NK-92 (cell line): ENCODE data around the gene MYZAP.
"Not testable (repeated sequence)": the region's sequence is repeated elsewhere in the genome, so short reads cannot be mapped to it uniquely, and the experiment has no call there.

Source experiments
- DNase-seq: peaks from one replicate; lab custom pipeline; 2025; ENCODE audit not compliant: unreplicated experiment; lab: John Stamatoyannopoulos, UW

MYZAP gene

GRCh38 chr15:57591237-57591821 is 375 bp upstream of the MYZAP start:
- no peak for DNase-seq

GRCh38 chr15:57592426-57592825 is 722 bp downstream of the MYZAP start:
- DNase-seq = no peak

- no peak for DNase-seq
Measured at GRCh38 chr15:57592836-57593420, 1.2 kb downstream of the MYZAP start.

DNA sequence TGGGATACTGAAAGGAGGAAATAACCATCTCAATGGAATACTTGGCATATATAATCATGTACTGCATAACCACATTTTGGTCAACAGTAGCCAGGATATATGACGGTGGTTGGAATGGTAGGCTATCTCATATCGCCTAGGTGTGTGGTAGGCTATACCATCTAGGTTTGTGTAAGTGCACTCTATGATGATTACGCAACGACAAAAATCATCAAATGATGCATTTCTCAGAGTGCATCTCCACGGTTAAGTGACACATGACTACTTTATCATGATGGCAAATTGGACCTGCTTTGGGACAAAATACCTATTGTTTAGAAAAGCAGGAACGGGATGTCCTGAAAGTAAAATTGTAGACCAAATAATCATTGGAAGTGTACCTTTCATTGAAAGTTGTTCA is 2.8 kb downstream of the MYZAP start:
- no peak for DNase-seq

- DNase-seq = no peak
Measured at GRCh38 chr15:57595011-57595866, 3.5 kb downstream of the MYZAP start.

DNA sequence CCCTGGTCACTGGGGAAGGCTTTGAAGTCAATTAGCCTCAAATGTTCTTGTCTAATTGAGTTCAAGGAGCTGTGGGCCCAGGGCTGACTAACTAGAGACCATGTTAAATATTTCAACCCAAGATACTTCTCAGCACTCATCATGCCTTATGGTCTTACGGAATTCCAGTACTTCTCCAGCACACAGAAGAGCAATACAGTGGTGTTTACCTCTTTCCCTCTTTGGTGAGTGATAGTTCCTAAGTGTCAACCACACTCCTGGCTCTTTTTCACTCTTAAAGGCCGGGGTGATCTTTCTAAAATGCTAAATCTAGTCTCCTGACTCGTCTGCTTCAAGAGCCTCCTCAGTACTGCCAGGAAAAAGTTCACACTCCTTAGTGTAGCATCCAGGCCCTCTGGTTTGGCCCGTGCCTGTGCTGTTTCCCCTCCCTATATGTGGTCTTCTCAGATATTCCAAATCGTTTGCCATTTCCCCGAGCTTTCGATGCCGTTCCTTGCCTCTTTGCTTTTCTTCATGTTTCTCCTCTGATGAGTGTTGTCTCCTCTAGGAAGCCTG is 4.7 kb downstream of the MYZAP start:
- DNase-seq = no peak

- DNase-seq = no peak
Measured at GRCh38 chr15:57596978-57597377, 5.3 kb downstream of the MYZAP start.

DNA sequence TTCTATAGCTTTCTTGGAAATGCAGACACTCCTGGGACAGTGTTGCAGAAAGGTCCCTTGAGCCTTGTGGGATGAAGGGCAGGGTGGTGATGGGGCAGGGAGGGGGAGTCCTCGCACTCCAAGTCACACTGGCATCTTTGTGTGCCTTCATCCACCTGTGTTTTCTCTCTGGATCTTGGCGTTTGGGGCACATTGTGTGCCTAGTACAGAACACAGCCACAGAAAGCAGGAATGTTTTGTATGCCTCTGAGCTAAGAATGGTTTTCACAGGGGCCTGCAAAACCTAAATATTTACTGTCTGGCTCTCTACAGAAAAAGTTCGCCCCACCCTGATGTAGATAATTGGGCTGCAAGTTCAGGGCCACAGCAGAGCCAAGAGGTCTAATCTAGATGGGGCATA is 5.7 kb downstream of the MYZAP start:
- no peak for DNase-seq

GRCh38 chr15:57598346-57598745 is 6.6 kb downstream of the MYZAP start:
- no peak for DNase-seq

GRCh38 chr15:57599296-57599810 is 7.6 kb downstream of the MYZAP start:
- DNase-seq = no peak

DNA sequence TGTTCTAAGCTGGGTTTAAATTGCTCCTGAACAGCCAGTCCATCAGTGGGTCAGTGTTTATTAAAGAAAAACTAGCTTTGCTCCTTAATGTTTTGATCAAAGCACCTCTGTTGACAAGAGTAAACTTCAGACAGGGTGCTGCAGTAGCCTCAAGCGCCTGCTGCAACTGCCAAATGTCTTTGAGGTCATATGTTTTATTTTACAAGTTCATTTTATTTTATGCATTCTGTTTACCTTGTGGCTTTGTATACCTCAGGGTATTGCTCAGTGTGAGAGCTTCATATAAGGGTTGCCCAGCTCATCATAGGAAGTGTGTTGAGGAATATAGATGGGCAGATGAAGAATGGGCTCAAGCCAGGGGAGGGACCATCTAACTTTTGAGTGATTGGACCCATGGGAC is 8.5 kb downstream of the MYZAP start:
- DNase-seq = no peak

- DNase-seq = no peak
Measured at GRCh38 chr15:57604507-57604906, 12.8 kb downstream of the MYZAP start.

- DNase-seq = no peak
Measured at GRCh38 chr15:57605491-57605890, 13.8 kb downstream of the MYZAP start.

GRCh38 chr15:57606048-57606447 is 14.3 kb downstream of the MYZAP start:
- DNase-seq = no peak

DNA sequence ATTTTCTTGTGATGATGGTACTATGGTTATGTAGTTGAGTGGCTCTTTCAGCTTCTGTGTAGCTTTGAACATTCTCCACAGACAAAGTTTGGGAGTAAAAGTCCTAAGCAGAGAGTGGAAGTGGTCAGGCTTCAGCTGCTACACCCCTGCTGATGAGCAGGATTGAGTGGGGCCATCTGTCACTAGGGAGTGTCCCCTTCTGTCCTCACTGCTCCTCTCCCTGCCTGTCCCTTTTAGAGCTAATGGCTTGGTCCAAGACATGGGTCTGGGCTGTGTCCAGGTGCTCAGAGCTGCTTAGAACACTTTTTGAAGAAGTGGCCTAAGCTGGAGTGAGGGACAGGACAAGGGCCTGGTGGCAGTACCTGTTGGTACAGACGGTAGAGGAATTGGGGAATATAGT is 15.1 kb downstream of the MYZAP start:
- no peak for DNase-seq

DNA sequence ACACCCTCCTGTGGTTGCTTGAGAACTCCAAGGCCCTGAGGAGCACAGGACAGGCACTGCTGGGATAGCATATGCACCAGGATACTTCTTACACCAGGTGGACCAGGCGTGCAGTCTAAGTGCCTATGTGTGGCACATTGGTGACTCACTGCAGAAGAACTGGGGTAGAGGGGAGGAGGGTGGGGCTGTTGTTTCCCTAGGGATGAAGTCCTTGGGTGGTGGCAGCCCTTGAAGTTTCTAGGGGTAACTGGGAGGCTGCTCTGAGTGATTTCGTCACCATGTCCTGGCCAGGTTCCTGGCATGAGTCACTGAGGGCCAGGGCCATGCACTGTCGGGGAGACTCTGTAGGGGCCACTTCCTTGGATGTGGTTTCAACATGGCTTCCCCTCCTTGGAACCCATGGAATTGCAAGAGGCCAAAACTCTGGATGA is 15.9 kb downstream of the MYZAP start:
- DNase-seq = no peak

DNA sequence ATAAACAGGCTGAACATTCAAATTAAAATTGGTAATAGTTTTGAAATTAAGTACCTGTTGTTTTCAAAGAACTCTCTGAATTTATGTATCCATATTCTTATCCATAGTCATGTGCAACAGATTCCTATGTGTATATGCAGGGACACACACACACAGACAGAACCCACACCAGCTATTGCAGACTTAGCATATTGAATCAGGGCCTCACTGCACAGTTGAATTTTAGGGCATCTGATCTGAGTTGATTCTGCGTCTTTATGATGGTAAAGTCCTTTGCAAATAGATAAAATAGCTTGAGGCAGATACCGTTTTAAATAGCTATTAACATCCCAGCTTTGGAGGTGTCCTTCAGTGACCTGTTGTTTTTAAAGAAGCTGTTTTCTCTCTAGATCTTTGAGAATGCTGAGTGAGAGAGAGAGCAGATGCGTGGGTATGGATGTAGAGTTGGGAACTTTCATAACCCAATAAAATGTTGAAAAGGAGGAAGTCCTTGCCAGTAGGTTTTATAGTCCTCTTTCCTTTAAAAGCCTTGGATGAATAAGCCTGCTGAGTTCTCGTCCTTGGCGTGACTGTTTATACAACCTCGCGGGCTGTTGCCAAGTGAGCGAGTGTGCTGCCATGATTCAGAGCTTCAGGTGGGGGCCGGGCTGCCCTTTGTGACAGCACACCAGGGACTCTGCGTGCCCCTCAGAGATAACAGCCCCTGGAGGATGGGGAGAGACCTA is 18.3 kb downstream of the MYZAP start:
- DNase-seq = no peak

GRCh38 chr15:57611123-57611522 is 19.4 kb downstream of the MYZAP start:
- DNase-seq = no peak

DNA sequence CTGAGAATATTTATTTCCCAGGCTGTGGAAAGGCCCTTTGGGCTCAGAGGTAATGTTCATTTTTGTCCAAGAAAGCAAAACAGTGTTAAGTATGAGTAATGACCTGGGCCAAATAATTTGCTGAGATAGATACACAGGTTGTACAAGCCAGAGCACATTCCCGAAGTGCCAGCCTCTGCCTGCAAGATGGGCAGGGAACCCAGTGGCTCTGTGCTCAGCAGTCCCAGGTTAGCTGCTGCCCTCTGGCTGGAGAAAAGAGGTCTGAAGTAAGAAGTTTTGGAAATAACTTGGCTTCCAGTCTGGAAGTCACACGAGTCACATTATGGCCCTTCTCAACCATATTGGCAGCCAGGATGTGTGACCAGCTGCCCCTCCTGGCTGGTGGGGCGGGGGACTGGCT is 20.2 kb downstream of the MYZAP start:
- DNase-seq = no peak

- DNase-seq = no peak
Measured at GRCh38 chr15:57614241-57614640, 22.5 kb downstream of the MYZAP start.

GRCh38 chr15:57615951-57616496 is 24.3 kb downstream of the MYZAP start:
- not testable (repeated sequence) for DNase-seq
